ENCODE measurements around the gene GUCA2A.

- no peak for TF ChIP-seq CTCF (conservative IDR thresholded peaks at IDR 0.05)
- TF ChIP-seq ZFX (IDR thresholded peaks at IDR 0.05) = no peak
These were observed 3.3 kb upstream of the GUCA2A start for GRCh38 chr1:42167611-42168390.
